GM23338 (cell line): Measurements from ENCODE around the gene HNRNPM. TPM values are rescaled to one million over a fixed set of nuclear protein-coding genes. Genes with fewer than 3 reads are reported as not detected.
A peak's percentile ranks its signal among the peaks of the same experiment; 100 is the strongest.

Source experiments
- ATAC-seq: fragments of 200-7000 bp; cut with Tn5 transposase; 3 replicates; pipeline ENCODE4 v1.9.1; 2020
- DNase-seq: peaks from one replicate; pipeline ENCODE4 v3.0.0-alpha.2; 2015; ENCODE audit warnings: low spot score
- H2AFZ ChIP-seq: fragments of 200-600 bp; sonication (generic); 2 replicates; pipeline ENCODE4 v1.8.0; 2016; ENCODE audit warnings: antibody characterized with exemption, mild to moderate bottlenecking, moderate library complexity
- H3F3A ChIP-seq: fragments of 200-600 bp; sonication (generic); replicated peaks from 2 replicates; pipeline ENCODE4 v1.8.0; 2017; ENCODE audit warnings: antibody characterized with exemption, mixed run types, low read depth
- H3K27ac ChIP-seq: fragments of 200-600 bp; sonication (generic); 2 replicates; pipeline ENCODE4 v1.6.1; 2016; ENCODE audit warnings: low read depth
- H3K27me3 ChIP-seq: fragments of 200-600 bp; sonication (generic); 2 replicates; pipeline ENCODE4 v1.8.0; 2016; ENCODE audit warnings: mild to moderate bottlenecking, mixed run types, moderate library complexity; ENCODE audit not compliant: insufficient read depth
- H3K36me3 ChIP-seq: fragments of 200-600 bp; sonication (generic); 2 replicates; pipeline ENCODE4 v1.8.0; 2016; ENCODE audit warnings: mild to moderate bottlenecking; ENCODE audit not compliant: insufficient read depth
- H3K4me1 ChIP-seq: fragments of 200-600 bp; sonication (generic); 2 replicates; pipeline ENCODE4 v1.8.0; 2016; ENCODE audit warnings: mild to moderate bottlenecking, moderate library complexity; ENCODE audit not compliant: insufficient read depth
- H3K4me2 ChIP-seq: fragments of 200-600 bp; sonication (generic); 2 replicates; pipeline ENCODE4 v1.7.1; 2017; ENCODE audit warnings: mixed run types
- H3K4me3 ChIP-seq: fragments of 200-600 bp; sonication (generic); 2 replicates; pipeline ENCODE4 v1.6.1; 2016; ENCODE audit warnings: mixed run types
- H3K79me2 ChIP-seq: fragments of 200-600 bp; sonication (generic); replicated peaks from 2 replicates; pipeline ENCODE4 v1.8.0; 2017; ENCODE audit warnings: mild to moderate bottlenecking; ENCODE audit not compliant: insufficient read depth
- H3K9me2 ChIP-seq: fragments of 200-600 bp; sonication (generic); 2 replicates; pipeline ENCODE4 v1.8.0; 2017; ENCODE audit not compliant: insufficient read depth
- H4K20me1 ChIP-seq: fragments of 200-600 bp; sonication (generic); replicated peaks from 2 replicates; pipeline ENCODE4 v1.8.0; 2017; ENCODE audit warnings: mild to moderate bottlenecking; ENCODE audit not compliant: insufficient read depth
- H3K27ac Mint-ChIP-seq: 2 replicates; pipeline ENCODE4 v1.8.0; 2020; ENCODE audit warnings: inconsistent platforms, mild to moderate bottlenecking, moderate library complexity, mixed read lengths
- H3K27me3 Mint-ChIP-seq: 3 replicates; pipeline ENCODE4 v1.8.0; 2022; ENCODE audit warnings: low read depth, mild to moderate bottlenecking, moderate library complexity, mixed read lengths, inconsistent platforms; ENCODE audit not compliant: insufficient read depth, poor library complexity
- H3K36me3 Mint-ChIP-seq: 3 replicates; pipeline ENCODE4 v1.8.0; 2021; ENCODE audit warnings: low read depth, mild to moderate bottlenecking, inconsistent platforms, moderate library complexity, mixed read lengths
- H3K4me1 Mint-ChIP-seq: 3 replicates; pipeline ENCODE4 v1.8.0; 2020; ENCODE audit warnings: mild to moderate bottlenecking, inconsistent platforms, mixed read lengths
- H3K4me3 Mint-ChIP-seq: 3 replicates; pipeline ENCODE4 v1.8.0; 2021; ENCODE audit warnings: moderate library complexity, mild to moderate bottlenecking, inconsistent platforms, mixed read lengths
- H3K9me3 Mint-ChIP-seq: 3 replicates; pipeline ENCODE4 v1.8.0; 2020; ENCODE audit warnings: moderate library complexity, mild to moderate bottlenecking, inconsistent platforms, mixed read lengths
- CREB1 ChIP-seq: fragments of 250-450 bp; sonication (Bioruptor Pico); IDR thresholded peaks from 2 replicates; pipeline ENCODE4 v1.5.0; 2020; ENCODE audit warnings: low read depth, mild to moderate bottlenecking, moderate library complexity
- CTCF ChIP-seq, 2 experiments: fragments of 200-600 bp in 1 of 2; sonication (generic) in 1 of 2; conservative IDR thresholded peaks; 2 replicates each; pipeline versions ENCODE4 v1.5.1 to v1.6.1; 2016 to 2017; ENCODE audit warnings: antibody characterized with exemption in 2 of 2, low read depth in 2 of 2, mild to moderate bottlenecking in 2 of 2, moderate library complexity in 1 of 2
- EZH2 ChIP-seq: fragments of 200-600 bp; sonication (generic); IDR thresholded peaks from one replicate; pipeline ENCODE4 v1.8.0; 2017; ENCODE audit warnings: antibody characterized with exemption, mild to moderate bottlenecking, low read depth; ENCODE audit not compliant: unreplicated experiment
- JUNB ChIP-seq: IDR thresholded peaks from one replicate; pipeline ENCODE4 v1.6.1; 2016; ENCODE audit warnings: antibody characterized with exemption; ENCODE audit not compliant: unreplicated experiment
- NANOG ChIP-seq: IDR thresholded peaks from 2 replicates; pipeline ENCODE4 v1.6.1; 2016; ENCODE audit warnings: antibody characterized with exemption, borderline replicate concordance
- POLR2AphosphoS5 ChIP-seq: IDR thresholded peaks from 2 replicates; pipeline ENCODE4 v1.6.1; 2016; ENCODE audit warnings: antibody characterized with exemption, low read depth
- REST ChIP-seq: IDR thresholded peaks from one replicate; pipeline ENCODE4 v1.6.1; 2018; ENCODE audit warnings: antibody characterized with exemption; ENCODE audit not compliant: unreplicated experiment
- ZNF114 ChIP-seq: fragments of 250-450 bp; sonication (Bioruptor Pico); IDR thresholded peaks from 2 replicates; pipeline ENCODE4 v1.5.0; 2020; ENCODE audit warnings: mild to moderate bottlenecking, moderate library complexity
- ZNF331 ChIP-seq: fragments of 250-450 bp; sonication (Bioruptor Pico); IDR thresholded peaks from 2 replicates; pipeline ENCODE4 v1.5.0; 2020; ENCODE audit warnings: low read depth, mild to moderate bottlenecking, moderate library complexity
- polyA plus RNA-seq: library from polyadenylated mRNA; unstranded; fragments of >200 nt; fragmentation: Nextera tagmentation; extraction: Ambion mirVana; gene quantifications from 2 replicates; pipeline ENCODE4 v1.2.1, GENCODE V29; 2016
- total RNA-seq: library from RNA; depleted of rRNA; stranded (reverse); fragments of >200 nt; shearing (Covaris generic); gene quantifications from 2 replicates; pipeline ENCODE4 v1.2.3, GENCODE V29; 2014

The HNRNPM gene
- total and polyA plus RNA-seq, 2 experiments from 2014 or later: 291 to 389 TPM

GRCh38 chr19:8396185-8396562 lies 48.6 kb upstream of the HNRNPM start:
- Histone ChIP-seq H3K4me3 (no peak overlapping the region), H3K9me2 (no peaks in the 10 kb centered on the region), H3K79me2 (peaks cover 74% of the 10 kb centered on the region), H4K20me1 (peaks cover 15% of the 10 kb centered on the region), H2AFZ (no peak overlapping the region), H3K27me3 (no peaks in the 10 kb centered on the region), H3K4me2 (no peak overlapping the region), H3K36me3 (no peaks in the 10 kb centered on the region), H3K27ac (no peak overlapping the region), H3F3A (peaks cover 6% of the 10 kb centered on the region; the same call in 1 of the 2 replicates), H3K4me1 (peaks cover 8% of the 10 kb centered on the region; the same call in 1 of the 2 replicates)
- no peak for ATAC-seq
- H3K27me3 Mint-ChIP-seq: peaks cover 6% of the 10 kb centered on the region
- no peak overlapping the region for H3K27ac Mint-ChIP-seq
- no peak for TF ChIP-seq JUNB
- TF ChIP-seq EZH2: no peak
- no peak for TF ChIP-seq REST
- TF ChIP-seq CTCF (conservative IDR thresholded peaks at IDR 0.05; ENCODE audit: low read depth in 2 of 2): no peak
- no peak for TF ChIP-seq POLR2AphosphoS5
- no peak for TF ChIP-seq CREB1 (CRISPR knock-in tag)
- TF ChIP-seq ZNF114 (CRISPR knock-in tag): no peak
- no peaks in the 10 kb centered on the region for H3K9me3 Mint-ChIP-seq
- no peak for DNase-seq
- H3K4me3 Mint-ChIP-seq: no peak overlapping the region; the same call in 2 of the 3 replicates
- peaks cover 14% of the 10 kb centered on the region for H3K4me1 Mint-ChIP-seq
- peaks cover 10% of the 10 kb centered on the region; the same call in 2 of the 3 replicates for H3K36me3 Mint-ChIP-seq

- no peaks in the 10 kb centered on the region for H3K9me3 Mint-ChIP-seq
- peaks cover 11% of the 10 kb centered on the region for H3K36me3 Mint-ChIP-seq
- TF ChIP-seq CTCF (conservative IDR thresholded peaks at IDR 0.05; ENCODE audit: low read depth in 2 of 2): peak; percentile 52 to 88
- TF ChIP-seq REST: no peak
- no peak for TF ChIP-seq NANOG
- TF ChIP-seq ZNF114 (CRISPR knock-in tag): no peak
- TF ChIP-seq POLR2AphosphoS5: no peak
- no peak for TF ChIP-seq ZNF331
- Histone ChIP-seq H3K79me2 (peaks cover 69% of the 10 kb centered on the region), H3K27ac (no peak overlapping the region), H4K20me1 (peaks cover 10% of the 10 kb centered on the region; the same call in 1 of the 2 replicates), H3K4me1 (peaks cover 4% of the 10 kb centered on the region; the same call in 1 of the 2 replicates), H3K4me2 (no peak overlapping the region), H3K9me2 (no peaks in the 10 kb centered on the region), H2AFZ (no peak overlapping the region), H3F3A (0 out of 2 replicates have a peak, but pooled peaks cover 3% of the 10 kb centered on the region), H3K27me3 (no peaks in the 10 kb centered on the region), H3K36me3 (no peaks in the 10 kb centered on the region), H3K4me3 (no peak overlapping the region)
- H3K27ac Mint-ChIP-seq: no peak overlapping the region; the same call in 1 of the 2 replicates
- H3K4me3 Mint-ChIP-seq: no peak overlapping the region; the same call in 2 of the 3 replicates
- peaks cover 12% of the 10 kb centered on the region for H3K4me1 Mint-ChIP-seq
- ATAC-seq (peak; percentile 88), DNase-seq (peak; percentile 86)
- peaks cover 6% of the 10 kb centered on the region for H3K27me3 Mint-ChIP-seq
Measured at GRCh38 chr19:8396563-8397203, 48.1 kb upstream of the HNRNPM start.
